ENCODE data around the gene RNF149.

DNA sequence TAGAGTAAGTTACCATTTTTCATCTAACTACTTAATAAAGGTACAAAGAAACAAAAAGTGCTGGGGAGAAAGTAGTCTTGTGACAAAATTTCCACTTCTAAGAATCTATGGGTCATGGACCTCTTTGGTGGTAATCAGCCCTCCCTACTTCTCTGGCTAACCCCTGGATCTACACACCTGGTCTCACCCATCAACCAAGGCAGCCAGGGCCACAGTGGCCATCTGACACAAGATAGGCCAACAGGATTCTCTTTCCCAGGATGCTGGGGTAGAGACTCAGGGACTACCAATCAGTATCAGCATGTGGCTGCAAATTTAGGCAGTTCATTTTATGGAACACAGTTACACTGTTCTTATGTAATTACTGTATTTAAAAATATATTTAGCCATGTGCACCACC is 17.8 kb downstream of the RNF149 start:
- TF ChIP-seq, protein P1, sequence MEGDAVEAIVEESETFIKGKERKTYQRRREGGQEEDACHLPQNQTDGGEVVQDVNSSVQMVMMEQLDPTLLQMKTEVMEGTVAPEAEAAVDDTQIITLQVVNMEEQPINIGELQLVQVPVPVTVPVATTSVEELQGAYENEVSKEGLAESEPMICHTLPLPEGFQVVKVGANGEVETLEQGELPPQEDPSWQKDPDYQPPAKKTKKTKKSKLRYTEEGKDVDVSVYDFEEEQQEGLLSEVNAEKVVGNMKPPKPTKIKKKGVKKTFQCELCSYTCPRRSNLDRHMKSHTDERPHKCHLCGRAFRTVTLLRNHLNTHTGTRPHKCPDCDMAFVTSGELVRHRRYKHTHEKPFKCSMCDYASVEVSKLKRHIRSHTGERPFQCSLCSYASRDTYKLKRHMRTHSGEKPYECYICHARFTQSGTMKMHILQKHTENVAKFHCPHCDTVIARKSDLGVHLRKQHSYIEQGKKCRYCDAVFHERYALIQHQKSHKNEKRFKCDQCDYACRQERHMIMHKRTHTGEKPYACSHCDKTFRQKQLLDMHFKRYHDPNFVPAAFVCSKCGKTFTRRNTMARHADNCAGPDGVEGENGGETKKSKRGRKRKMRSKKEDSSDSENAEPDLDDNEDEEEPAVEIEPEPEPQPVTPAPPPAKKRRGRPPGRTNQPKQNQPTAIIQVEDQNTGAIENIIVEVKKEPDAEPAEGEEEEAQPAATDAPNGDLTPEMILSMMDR (IDR thresholded peaks at IDR 0.05; ENCODE audit: low read length) = no peak
- TF ChIP-seq EZH2 (IDR thresholded peaks at IDR 0.05; ENCODE audit: borderline replicate concordance, low read length) = no peak
